ENCODE results near the gene C14orf119. TPM values are rescaled to one million over a fixed set of nuclear protein-coding genes. Genes with fewer than 3 reads are reported as not detected.

The C14orf119 gene
- total and polyA plus RNA-seq, 9 of the 15 experiments (the other 6 are each of a cell fraction or from before 2014, with no cell fraction given) = 36.7 to 251 (median 51.8) TPM

GRCh38 chr14:23128969-23129758 is 33.9 kb downstream of the C14orf119 start (continued):
- TF ChIP-seq ZNF23 (CRISPR knock-in tag; IDR thresholded peaks at IDR 0.05) (no peak), ZNF551 (CRISPR knock-in tag; IDR thresholded peaks at IDR 0.05) (no peak), ZNF3 (CRISPR knock-in tag; IDR thresholded peaks at IDR 0.05) (no peak), ZNF778 (CRISPR knock-in tag; IDR thresholded peaks at IDR 0.05) (no peak), FOXA3 (CRISPR knock-in tag; conservative IDR thresholded peaks at IDR 0.05 in 1 of 2, IDR thresholded peaks at IDR 0.05 in 1 of 2) (0 out of 4 replicates have a peak, but pooled peaks of 1 of the 2 experiments have one; percentile 10), ZFPM2 (CRISPR knock-in tag; IDR thresholded peaks at IDR 0.05) (no peak), ZNF311 (CRISPR knock-in tag; IDR thresholded peaks at IDR 0.05) (no peak), ZBTB40 (IDR thresholded peaks at IDR 0.05) (no peak), ZBTB40 (CRISPR knock-in tag; IDR thresholded peaks at IDR 0.05) (no peak), FOXK1 (CRISPR knock-in tag; IDR thresholded peaks at IDR 0.05; ENCODE audit: borderline replicate concordance) (no peak), ZNF280A (IDR thresholded peaks at IDR 0.05; ENCODE audit: low read depth, partially characterized antibody) (no peak), THRB (CRISPR knock-in tag; conservative IDR thresholded peaks at IDR 0.05) (no peak), SRSF9 (IDR thresholded peaks at IDR 0.05; ENCODE audit: borderline replicate concordance, low read depth, low read length) (no peak), XRCC3 (IDR thresholded peaks at IDR 0.05) (no peak)
- TF ChIP-seq, protein P1, sequence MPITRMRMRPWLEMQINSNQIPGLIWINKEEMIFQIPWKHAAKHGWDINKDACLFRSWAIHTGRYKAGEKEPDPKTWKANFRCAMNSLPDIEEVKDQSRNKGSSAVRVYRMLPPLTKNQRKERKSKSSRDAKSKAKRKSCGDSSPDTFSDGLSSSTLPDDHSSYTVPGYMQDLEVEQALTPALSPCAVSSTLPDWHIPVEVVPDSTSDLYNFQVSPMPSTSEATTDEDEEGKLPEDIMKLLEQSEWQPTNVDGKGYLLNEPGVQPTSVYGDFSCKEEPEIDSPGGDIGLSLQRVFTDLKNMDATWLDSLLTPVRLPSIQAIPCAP (CRISPR knock-in tag; IDR thresholded peaks at IDR 0.05; ENCODE audit: borderline replicate concordance) = no peak

Data from K562 (cell line).